ENCODE data around the gene TASL. TPM values are rescaled to one million over a fixed set of nuclear protein-coding genes. Genes with fewer than 3 reads are reported as not detected.

Gene TASL
- total and polyA plus RNA-seq, 2 donors (not counting 3 experiments of a cell fraction or from before 2014, with no cell fraction given), result not detected

DNA sequence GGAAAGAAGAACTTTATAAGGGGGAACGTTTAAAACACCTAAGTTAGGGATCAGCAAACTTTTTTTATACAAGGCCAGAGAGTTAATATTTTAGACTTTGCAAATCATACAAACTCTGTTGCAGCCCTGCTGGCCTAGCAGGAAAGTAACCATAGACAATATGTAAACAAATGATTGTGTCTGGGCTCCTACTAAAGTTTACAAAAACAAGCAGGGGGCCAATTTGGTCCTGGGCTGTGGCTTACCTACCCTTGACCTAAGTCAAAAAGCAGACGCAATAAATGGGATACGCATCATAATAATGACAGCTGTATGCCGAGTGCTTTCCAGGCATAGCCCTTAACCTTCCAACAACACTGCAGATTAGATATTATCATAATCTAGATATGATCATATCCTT is 4.9 kb downstream of the TASL start:
- Histone ChIP-seq H2AFZ (ENCODE audit: low read depth, low read length) (no peak overlapping the region), H3K4me1 (ENCODE audit: control insufficient read depth, extremely low read depth, insufficient read depth, low read length) (no peaks in the 10 kb centered on the region), H3K36me3 (ENCODE audit: control insufficient read depth in 2 of 2, extremely low read depth in 1 of 2, insufficient read depth in 2 of 2, low read length in 2 of 2) (no peaks in the 10 kb centered on the region), H3K27ac (ENCODE audit: insufficient read depth, low read depth, low read length) (no peak overlapping the region), H3K4me3 (replicated peaks in 1 of 3; ENCODE audit: insufficient read depth in 1 of 3, low read depth in 1 of 3, low read length in 3 of 3) (no peak overlapping the region), H4K20me1 (replicated peaks; ENCODE audit: control insufficient read depth, extremely low read depth, insufficient read depth, low read length) (no peaks in the 10 kb centered on the region), H3K79me2 (ENCODE audit: control insufficient read depth, insufficient read depth, low read length) (no peaks in the 10 kb centered on the region), H3K9me3 (replicated peaks; ENCODE audit: control insufficient read depth, insufficient read depth, low read length) (no peaks in the 10 kb centered on the region), H3K9me1 (replicated peaks; ENCODE audit: control insufficient read depth, extremely low read depth, insufficient read depth, low read length) (no peaks in the 10 kb centered on the region), H3K4me2 (ENCODE audit: insufficient read depth, low read length) (no peak overlapping the region), H3K9ac (replicated peaks; ENCODE audit: extremely low read depth, insufficient read depth, low read length) (no peak overlapping the region), H3K27me3 (ENCODE audit: control insufficient read depth in 2 of 2, insufficient read depth in 2 of 2, low read length in 2 of 2) (no peaks in the 10 kb centered on the region)
- ChIA-PET CTCF (no interaction called here), POLR2A (no interaction called here)
- no TSS peak for BruUV-seq (replicated peaks)
- DNase-seq (ENCODE audit: low read depth, low spot score), result no peak
- intact Hi-C loops (cut with micrococcal nuclease) (no loop called here), dilution Hi-C loops (cut with MboI; ENCODE audit: extremely low pct_ligation_motif_present, low sequenced_read_pairs) (no loop called here)
- FAIRE-seq, result no peak
- TF ChIP-seq JUN (IDR thresholded peaks at IDR 0.05; ENCODE audit: borderline replicate concordance, insufficient read depth, insufficient read length, low read depth) (no peak), FOS (IDR thresholded peaks at IDR 0.05; ENCODE audit: borderline replicate concordance, insufficient read depth, low read length) (no peak), POLR2AphosphoS5 (IDR thresholded peaks at IDR 0.05; ENCODE audit: insufficient read depth, low read depth, low read length) (no peak), POLR2A (IDR thresholded peaks at IDR 0.05; ENCODE audit: low read depth, low read length) (no peak), GATA2 (IDR thresholded peaks at IDR 0.05; ENCODE audit: insufficient read depth, insufficient read length, low read depth, low read length) (no peak), EZH2 (IDR thresholded peaks at IDR 0.05; ENCODE audit: borderline replicate concordance, low read depth, low read length, severe bottlenecking) (no peak), MYC (IDR thresholded peaks at IDR 0.05; ENCODE audit: low read depth, low read length) (no peak)
- TF ChIP-seq, protein P1, sequence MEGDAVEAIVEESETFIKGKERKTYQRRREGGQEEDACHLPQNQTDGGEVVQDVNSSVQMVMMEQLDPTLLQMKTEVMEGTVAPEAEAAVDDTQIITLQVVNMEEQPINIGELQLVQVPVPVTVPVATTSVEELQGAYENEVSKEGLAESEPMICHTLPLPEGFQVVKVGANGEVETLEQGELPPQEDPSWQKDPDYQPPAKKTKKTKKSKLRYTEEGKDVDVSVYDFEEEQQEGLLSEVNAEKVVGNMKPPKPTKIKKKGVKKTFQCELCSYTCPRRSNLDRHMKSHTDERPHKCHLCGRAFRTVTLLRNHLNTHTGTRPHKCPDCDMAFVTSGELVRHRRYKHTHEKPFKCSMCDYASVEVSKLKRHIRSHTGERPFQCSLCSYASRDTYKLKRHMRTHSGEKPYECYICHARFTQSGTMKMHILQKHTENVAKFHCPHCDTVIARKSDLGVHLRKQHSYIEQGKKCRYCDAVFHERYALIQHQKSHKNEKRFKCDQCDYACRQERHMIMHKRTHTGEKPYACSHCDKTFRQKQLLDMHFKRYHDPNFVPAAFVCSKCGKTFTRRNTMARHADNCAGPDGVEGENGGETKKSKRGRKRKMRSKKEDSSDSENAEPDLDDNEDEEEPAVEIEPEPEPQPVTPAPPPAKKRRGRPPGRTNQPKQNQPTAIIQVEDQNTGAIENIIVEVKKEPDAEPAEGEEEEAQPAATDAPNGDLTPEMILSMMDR (IDR thresholded peaks at IDR 0.05; ENCODE audit: extremely low read depth in 1 of 2, insufficient read depth in 1 of 2, low read depth in 1 of 2, low read length in 2 of 2), result no peak
- TF ChIP-seq, protein P2, sequence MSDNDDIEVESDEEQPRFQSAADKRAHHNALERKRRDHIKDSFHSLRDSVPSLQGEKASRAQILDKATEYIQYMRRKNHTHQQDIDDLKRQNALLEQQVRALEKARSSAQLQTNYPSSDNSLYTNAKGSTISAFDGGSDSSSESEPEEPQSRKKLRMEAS (IDR thresholded peaks at IDR 0.05; ENCODE audit: insufficient read depth, insufficient read length), result no peak

Data from endothelial cell of umbilical vein (primary cell).